AG09309 (cell line): ENCODE results near the gene PKIB.

ENCODE experiments used
- DNase-seq: peaks from one replicate; pipeline ENCODE4 v3.0.0-alpha.2; 2010; ENCODE audit warnings: low read depth
- H3K4me3 ChIP-seq: 2 replicates; pipeline ENCODE4 v1.5.1; 2011; ENCODE audit warnings: mild to moderate bottlenecking, low read depth, low read length, moderate library complexity; ENCODE audit not compliant: control insufficient read depth
- CTCF ChIP-seq: IDR thresholded peaks from 2 replicates; pipeline ENCODE4 v1.5.1; 2011; ENCODE audit warnings: mild to moderate bottlenecking, low read depth, low read length, inconsistent platforms; ENCODE audit not compliant: insufficient read depth, control insufficient read depth; ENCODE audit errors: missing control alignments

PKIB gene

GRCh38 chr6:122678841-122679240 is 68.6 kb downstream of the PKIB start:
- TF ChIP-seq CTCF, result no peak
- H3K4me3 ChIP-seq, result no peak overlapping the region
- DNase-seq, result no peak

GRCh38 chr6:122681705-122682104 is 71.5 kb downstream of the PKIB start:
- TF ChIP-seq CTCF, result no peak
- no peak overlapping the region for H3K4me3 ChIP-seq
- no peak for DNase-seq

GRCh38 chr6:122683989-122684651 is 73.9 kb downstream of the PKIB start:
- TF ChIP-seq CTCF, result no peak
- DNase-seq, result no peak

GRCh38 chr6:122692175-122692598 is 82.0 kb downstream of the PKIB start:
- no peak for TF ChIP-seq CTCF
- DNase-seq, result peak; percentile 10
- no peak overlapping the region for H3K4me3 ChIP-seq

More at GRCh38 chr6:122683989-122684651, 73.9 kb downstream of the PKIB start:
- no peak overlapping the region for H3K4me3 ChIP-seq

GRCh38 chr6:122692807-122693580 is 82.8 kb downstream of the PKIB start:
- no peak overlapping the region for H3K4me3 ChIP-seq
- DNase-seq, result no peak
- no peak for TF ChIP-seq CTCF

- TF ChIP-seq CTCF, result no peak
- no peak for DNase-seq
Observed at GRCh38 chr6:122694075-122694474, 83.9 kb downstream of the PKIB start.

GRCh38 chr6:122694602-122695001 is 84.4 kb downstream of the PKIB start:
- no peak for TF ChIP-seq CTCF
- H3K4me3 ChIP-seq, result no peak overlapping the region
- DNase-seq, result no peak

More at GRCh38 chr6:122694075-122694474, 83.9 kb downstream of the PKIB start:
- H3K4me3 ChIP-seq, result no peak overlapping the region
